PFSK-1 (cell line): ENCODE results near the gene LEP.

Experiments
- POLR2AphosphoS5 ChIP-seq: IDR thresholded peaks from 2 replicates; pipeline ENCODE4 v1.6.1; 2012; ENCODE audit warnings: low read depth, mild to moderate bottlenecking, control low read depth, low read length, moderate library complexity
- REST ChIP-seq, 2 experiments: IDR thresholded peaks; 2 replicates each; pipeline versions ENCODE4 v1.6.1 to v1.8.0; 2011 to 2012; ENCODE audit warnings: low read depth in 2 of 2, low read length in 2 of 2, control low read depth in 1 of 2, inconsistent platforms in 1 of 2, mild to moderate bottlenecking in 1 of 2, moderate library complexity in 1 of 2; ENCODE audit not compliant: insufficient read depth in 1 of 2
- TAF1 ChIP-seq: IDR thresholded peaks from 2 replicates; pipeline ENCODE4 v1.6.1; 2012; ENCODE audit warnings: low read length, control low read depth, borderline replicate concordance; ENCODE audit not compliant: insufficient read depth

GRCh38 chr7:128279124-128279713 lies 38.1 kb downstream of the LEP start:
- TF ChIP-seq POLR2AphosphoS5 (no peak), TAF1 (no peak), REST (IDR thresholded peaks at IDR 0.05; ENCODE audit: insufficient read depth in 1 of 2, low read depth in 2 of 2, low read length in 2 of 2) (no peak)
